GM12874 (cell line): Measurements from ENCODE around the gene ASIC4.

ENCODE experiments used
- CTCF ChIP-seq: IDR thresholded peaks from 2 replicates; pipeline ENCODE4 v1.5.1; 2011; ENCODE audit warnings: low read depth, mild to moderate bottlenecking, control low read depth, low read length, moderate library complexity; ENCODE audit not compliant: insufficient read depth

ASIC4 gene

GRCh38 chr2:219556413-219556812 is 42.1 kb downstream of the ASIC4 start:
- no peak for TF ChIP-seq CTCF

- TF ChIP-seq CTCF = no peak
Observed at GRCh38 chr2:219557320-219557719, 43.0 kb downstream of the ASIC4 start.

- no peak for TF ChIP-seq CTCF
Observed at GRCh38 chr2:219557791-219558785, 43.8 kb downstream of the ASIC4 start.

- no peak for TF ChIP-seq CTCF
Observed at GRCh38 chr2:219559156-219559915, 45.1 kb downstream of the ASIC4 start.

- TF ChIP-seq CTCF = peak; percentile 77
Observed at GRCh38 chr2:219560037-219560892, 46.0 kb downstream of the ASIC4 start.

- TF ChIP-seq CTCF = no peak
Observed at GRCh38 chr2:219560893-219561178, 46.6 kb downstream of the ASIC4 start.
